OCI-LY7 (cell line): ENCODE results near the gene RTP5.

Experiments
- EZH2phosphoT487 ChIP-seq: fragments of 200-600 bp; sonication (generic); IDR thresholded peaks from 2 replicates; pipeline ENCODE4 v1.6.1; 2018; ENCODE audit warnings: low read depth, borderline replicate concordance, mild to moderate bottlenecking, mixed run types, antibody characterized with exemption, low read length, moderate library complexity, mixed read lengths
- TF ChIP-seq, protein P1 (sequence below): fragments of 200-600 bp; sonication (generic); conservative IDR thresholded peaks from 2 replicates; pipeline ENCODE4 v1.5.1; 2014; ENCODE audit warnings: mild to moderate bottlenecking, antibody characterized with exemption, low read length, moderate library complexity, mixed read lengths

DNA sequence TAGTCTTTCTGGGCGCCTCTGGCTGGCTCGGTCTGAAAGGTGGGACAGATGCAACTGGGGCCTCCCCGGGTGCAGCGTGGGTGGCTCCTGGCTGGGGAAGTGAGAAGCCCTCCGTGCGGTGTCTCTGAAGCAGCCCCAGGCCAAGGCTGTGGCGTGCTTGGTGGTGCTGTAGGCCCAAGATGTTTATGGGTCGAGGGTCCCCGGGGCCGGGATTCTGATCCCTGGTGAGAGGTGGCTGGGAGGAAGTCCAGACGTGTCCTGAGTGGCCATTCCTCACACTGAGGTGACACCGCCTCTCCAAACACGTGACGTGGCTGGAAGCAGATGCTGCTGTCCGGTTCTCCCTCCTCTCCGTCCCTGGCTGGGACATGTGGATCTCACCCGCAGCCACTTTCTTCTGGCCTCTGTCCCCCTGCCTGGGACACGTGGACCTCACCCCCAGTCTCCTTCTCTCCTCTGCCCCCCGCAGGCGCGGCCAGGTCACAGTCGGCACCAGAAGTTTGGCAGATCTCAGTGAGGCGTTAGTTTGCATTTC lies 12.6 kb downstream of the RTP5 start:
- TF ChIP-seq, protein P1, sequence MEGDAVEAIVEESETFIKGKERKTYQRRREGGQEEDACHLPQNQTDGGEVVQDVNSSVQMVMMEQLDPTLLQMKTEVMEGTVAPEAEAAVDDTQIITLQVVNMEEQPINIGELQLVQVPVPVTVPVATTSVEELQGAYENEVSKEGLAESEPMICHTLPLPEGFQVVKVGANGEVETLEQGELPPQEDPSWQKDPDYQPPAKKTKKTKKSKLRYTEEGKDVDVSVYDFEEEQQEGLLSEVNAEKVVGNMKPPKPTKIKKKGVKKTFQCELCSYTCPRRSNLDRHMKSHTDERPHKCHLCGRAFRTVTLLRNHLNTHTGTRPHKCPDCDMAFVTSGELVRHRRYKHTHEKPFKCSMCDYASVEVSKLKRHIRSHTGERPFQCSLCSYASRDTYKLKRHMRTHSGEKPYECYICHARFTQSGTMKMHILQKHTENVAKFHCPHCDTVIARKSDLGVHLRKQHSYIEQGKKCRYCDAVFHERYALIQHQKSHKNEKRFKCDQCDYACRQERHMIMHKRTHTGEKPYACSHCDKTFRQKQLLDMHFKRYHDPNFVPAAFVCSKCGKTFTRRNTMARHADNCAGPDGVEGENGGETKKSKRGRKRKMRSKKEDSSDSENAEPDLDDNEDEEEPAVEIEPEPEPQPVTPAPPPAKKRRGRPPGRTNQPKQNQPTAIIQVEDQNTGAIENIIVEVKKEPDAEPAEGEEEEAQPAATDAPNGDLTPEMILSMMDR: peak; percentile 69
- TF ChIP-seq EZH2phosphoT487: no peak
